GM23338 (cell line): ENCODE measurements around the gene COA7.

Source experiments
- CREB1 ChIP-seq: fragments of 250-450 bp; sonication (Bioruptor Pico); IDR thresholded peaks from 2 replicates; pipeline ENCODE4 v1.5.0; 2020; ENCODE audit warnings: low read depth, mild to moderate bottlenecking, moderate library complexity
- EZH2 ChIP-seq: fragments of 200-600 bp; sonication (generic); IDR thresholded peaks from one replicate; pipeline ENCODE4 v1.8.0; 2017; ENCODE audit warnings: antibody characterized with exemption, mild to moderate bottlenecking, low read depth; ENCODE audit not compliant: unreplicated experiment
- EZH2phosphoT487 ChIP-seq: fragments of 200-600 bp; sonication (generic); IDR thresholded peaks from one replicate; pipeline ENCODE4 v1.8.1; 2018; ENCODE audit warnings: antibody characterized with exemption; ENCODE audit not compliant: unreplicated experiment
- NANOG ChIP-seq: IDR thresholded peaks from 2 replicates; pipeline ENCODE4 v1.6.1; 2016; ENCODE audit warnings: antibody characterized with exemption, borderline replicate concordance
- POLR2AphosphoS5 ChIP-seq: IDR thresholded peaks from 2 replicates; pipeline ENCODE4 v1.6.1; 2016; ENCODE audit warnings: antibody characterized with exemption, low read depth
- STAT1 ChIP-seq: IDR thresholded peaks from one replicate; pipeline ENCODE4 v1.6.1; 2016; ENCODE audit warnings: antibody characterized with exemption; ENCODE audit not compliant: unreplicated experiment
- ZNF331 ChIP-seq: fragments of 250-450 bp; sonication (Bioruptor Pico); IDR thresholded peaks from 2 replicates; pipeline ENCODE4 v1.5.0; 2020; ENCODE audit warnings: low read depth, mild to moderate bottlenecking, moderate library complexity
- TF ChIP-seq, protein P1 (sequence below), 2 experiments: fragments of 200-600 bp in 1 of 2; sonication (generic) in 1 of 2; conservative IDR thresholded peaks; 2 replicates each; pipeline versions ENCODE4 v1.5.1 to v1.6.1; 2016 to 2017; ENCODE audit warnings: antibody characterized with exemption in 2 of 2, low read depth in 2 of 2, mild to moderate bottlenecking in 2 of 2, moderate library complexity in 1 of 2
- TF ChIP-seq, protein P2 (sequence below): IDR thresholded peaks from one replicate; pipeline ENCODE4 v1.6.1; 2018; ENCODE audit warnings: antibody characterized with exemption; ENCODE audit not compliant: unreplicated experiment
- TF ChIP-seq, protein P3 (sequence below): IDR thresholded peaks from 2 replicates; pipeline ENCODE4 v1.6.1; 2016; ENCODE audit warnings: antibody characterized with exemption

DNA sequence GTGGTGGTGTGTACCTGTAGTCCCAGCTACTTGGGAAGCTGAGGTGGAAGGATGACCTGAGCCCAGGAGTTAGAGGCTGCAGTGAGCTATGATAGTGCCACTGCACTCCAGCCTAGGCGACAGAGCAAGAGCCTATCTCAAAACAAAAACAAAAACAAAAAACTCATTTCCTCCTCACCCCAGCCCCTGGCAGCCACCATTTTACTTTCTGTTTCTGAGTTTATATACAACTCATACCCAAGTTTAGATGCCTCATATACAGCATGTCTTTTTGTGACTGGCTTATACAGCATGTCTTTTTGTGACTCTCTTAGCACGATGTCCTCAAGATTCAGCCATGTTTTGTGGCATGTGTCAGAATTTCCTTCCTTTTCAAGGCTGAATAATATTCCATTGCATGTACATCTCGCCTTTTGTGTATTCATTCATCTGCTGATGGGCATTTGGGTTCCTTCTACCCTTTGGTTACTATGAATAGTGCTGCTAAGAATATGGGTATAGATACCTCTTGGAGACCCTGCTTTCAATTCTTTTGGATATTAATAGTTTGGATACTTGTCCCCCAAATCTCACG is 14.7 kb downstream of the COA7 start:
- no peak for TF ChIP-seq EZH2phosphoT487
- TF ChIP-seq, protein P1, sequence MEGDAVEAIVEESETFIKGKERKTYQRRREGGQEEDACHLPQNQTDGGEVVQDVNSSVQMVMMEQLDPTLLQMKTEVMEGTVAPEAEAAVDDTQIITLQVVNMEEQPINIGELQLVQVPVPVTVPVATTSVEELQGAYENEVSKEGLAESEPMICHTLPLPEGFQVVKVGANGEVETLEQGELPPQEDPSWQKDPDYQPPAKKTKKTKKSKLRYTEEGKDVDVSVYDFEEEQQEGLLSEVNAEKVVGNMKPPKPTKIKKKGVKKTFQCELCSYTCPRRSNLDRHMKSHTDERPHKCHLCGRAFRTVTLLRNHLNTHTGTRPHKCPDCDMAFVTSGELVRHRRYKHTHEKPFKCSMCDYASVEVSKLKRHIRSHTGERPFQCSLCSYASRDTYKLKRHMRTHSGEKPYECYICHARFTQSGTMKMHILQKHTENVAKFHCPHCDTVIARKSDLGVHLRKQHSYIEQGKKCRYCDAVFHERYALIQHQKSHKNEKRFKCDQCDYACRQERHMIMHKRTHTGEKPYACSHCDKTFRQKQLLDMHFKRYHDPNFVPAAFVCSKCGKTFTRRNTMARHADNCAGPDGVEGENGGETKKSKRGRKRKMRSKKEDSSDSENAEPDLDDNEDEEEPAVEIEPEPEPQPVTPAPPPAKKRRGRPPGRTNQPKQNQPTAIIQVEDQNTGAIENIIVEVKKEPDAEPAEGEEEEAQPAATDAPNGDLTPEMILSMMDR (conservative IDR thresholded peaks at IDR 0.05; ENCODE audit: low read depth in 2 of 2), result no peak
- no peak for TF ChIP-seq EZH2
- no peak for TF ChIP-seq POLR2AphosphoS5
- TF ChIP-seq CREB1, result no peak
- no peak for TF ChIP-seq NANOG
- no peak for TF ChIP-seq STAT1
- TF ChIP-seq ZNF331 (CRISPR knock-in tag), result no peak
- TF ChIP-seq, protein P2, sequence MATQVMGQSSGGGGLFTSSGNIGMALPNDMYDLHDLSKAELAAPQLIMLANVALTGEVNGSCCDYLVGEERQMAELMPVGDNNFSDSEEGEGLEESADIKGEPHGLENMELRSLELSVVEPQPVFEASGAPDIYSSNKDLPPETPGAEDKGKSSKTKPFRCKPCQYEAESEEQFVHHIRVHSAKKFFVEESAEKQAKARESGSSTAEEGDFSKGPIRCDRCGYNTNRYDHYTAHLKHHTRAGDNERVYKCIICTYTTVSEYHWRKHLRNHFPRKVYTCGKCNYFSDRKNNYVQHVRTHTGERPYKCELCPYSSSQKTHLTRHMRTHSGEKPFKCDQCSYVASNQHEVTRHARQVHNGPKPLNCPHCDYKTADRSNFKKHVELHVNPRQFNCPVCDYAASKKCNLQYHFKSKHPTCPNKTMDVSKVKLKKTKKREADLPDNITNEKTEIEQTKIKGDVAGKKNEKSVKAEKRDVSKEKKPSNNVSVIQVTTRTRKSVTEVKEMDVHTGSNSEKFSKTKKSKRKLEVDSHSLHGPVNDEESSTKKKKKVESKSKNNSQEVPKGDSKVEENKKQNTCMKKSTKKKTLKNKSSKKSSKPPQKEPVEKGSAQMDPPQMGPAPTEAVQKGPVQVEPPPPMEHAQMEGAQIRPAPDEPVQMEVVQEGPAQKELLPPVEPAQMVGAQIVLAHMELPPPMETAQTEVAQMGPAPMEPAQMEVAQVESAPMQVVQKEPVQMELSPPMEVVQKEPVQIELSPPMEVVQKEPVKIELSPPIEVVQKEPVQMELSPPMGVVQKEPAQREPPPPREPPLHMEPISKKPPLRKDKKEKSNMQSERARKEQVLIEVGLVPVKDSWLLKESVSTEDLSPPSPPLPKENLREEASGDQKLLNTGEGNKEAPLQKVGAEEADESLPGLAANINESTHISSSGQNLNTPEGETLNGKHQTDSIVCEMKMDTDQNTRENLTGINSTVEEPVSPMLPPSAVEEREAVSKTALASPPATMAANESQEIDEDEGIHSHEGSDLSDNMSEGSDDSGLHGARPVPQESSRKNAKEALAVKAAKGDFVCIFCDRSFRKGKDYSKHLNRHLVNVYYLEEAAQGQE, result no peak
- TF ChIP-seq, protein P3, sequence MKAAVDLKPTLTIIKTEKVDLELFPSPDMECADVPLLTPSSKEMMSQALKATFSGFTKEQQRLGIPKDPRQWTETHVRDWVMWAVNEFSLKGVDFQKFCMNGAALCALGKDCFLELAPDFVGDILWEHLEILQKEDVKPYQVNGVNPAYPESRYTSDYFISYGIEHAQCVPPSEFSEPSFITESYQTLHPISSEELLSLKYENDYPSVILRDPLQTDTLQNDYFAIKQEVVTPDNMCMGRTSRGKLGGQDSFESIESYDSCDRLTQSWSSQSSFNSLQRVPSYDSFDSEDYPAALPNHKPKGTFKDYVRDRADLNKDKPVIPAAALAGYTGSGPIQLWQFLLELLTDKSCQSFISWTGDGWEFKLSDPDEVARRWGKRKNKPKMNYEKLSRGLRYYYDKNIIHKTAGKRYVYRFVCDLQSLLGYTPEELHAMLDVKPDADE, result no peak
